Placental epithelial cell (primary cell): Measurements from ENCODE around the gene BANK1. TPM values are rescaled to one million over a fixed set of nuclear protein-coding genes. Genes with fewer than 3 reads are reported as not detected.

Source experiments
- total RNA-seq: library from RNA; depleted of rRNA; stranded (reverse); fragments of >200 nt; gene quantifications from 2 replicates; pipeline ENCODE4 v1.2.3, GENCODE V29; 2012

Gene BANK1, protein sequence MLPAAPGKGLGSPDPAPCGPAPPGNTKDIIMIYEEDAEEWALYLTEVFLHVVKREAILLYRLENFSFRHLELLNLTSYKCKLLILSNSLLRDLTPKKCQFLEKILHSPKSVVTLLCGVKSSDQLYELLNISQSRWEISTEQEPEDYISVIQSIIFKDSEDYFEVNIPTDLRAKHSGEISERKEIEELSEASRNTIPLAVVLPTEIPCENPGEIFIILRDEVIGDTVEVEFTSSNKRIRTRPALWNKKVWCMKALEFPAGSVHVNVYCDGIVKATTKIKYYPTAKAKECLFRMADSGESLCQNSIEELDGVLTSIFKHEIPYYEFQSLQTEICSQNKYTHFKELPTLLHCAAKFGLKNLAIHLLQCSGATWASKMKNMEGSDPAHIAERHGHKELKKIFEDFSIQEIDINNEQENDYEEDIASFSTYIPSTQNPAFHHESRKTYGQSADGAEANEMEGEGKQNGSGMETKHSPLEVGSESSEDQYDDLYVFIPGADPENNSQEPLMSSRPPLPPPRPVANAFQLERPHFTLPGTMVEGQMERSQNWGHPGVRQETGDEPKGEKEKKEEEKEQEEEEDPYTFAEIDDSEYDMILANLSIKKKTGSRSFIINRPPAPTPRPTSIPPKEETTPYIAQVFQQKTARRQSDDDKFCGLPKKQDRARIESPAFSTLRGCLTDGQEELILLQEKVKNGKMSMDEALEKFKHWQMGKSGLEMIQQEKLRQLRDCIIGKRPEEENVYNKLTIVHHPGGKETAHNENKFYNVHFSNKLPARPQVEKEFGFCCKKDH
- 0.33 and 0.39 TPM in 2 replicates for total RNA-seq

DNA sequence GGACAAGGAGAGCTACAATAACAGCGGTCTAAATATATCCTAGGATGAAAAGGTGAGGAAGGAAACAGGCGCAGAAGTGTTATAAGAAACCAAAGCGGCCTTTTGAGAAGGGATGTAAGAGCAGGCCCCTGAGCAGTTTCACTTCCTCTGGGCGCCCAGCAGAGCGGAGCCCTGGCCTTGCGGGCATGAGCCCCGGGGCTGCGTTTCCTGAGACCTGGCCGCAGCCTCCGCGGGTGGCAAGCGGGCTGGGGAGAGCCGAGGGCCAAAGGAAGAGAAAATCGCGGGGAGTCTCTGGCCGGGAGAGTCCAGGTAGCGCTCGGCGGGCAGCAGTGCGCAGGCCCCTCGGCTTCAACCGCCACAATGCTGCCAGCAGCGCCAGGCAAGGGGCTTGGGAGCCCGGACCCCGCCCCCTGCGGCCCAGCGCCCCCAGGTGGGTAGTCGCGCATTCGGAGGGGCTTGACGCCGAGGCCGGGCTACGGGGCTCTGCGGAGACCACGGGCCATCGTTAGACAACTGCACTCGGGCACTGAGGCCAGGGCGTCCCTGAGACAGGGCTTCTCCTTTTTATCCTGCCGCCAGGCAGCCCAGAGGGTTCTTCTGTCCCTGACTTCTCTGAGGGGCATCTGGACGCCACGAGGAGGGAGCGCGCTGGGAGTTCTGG, at the start of gene BANK1:
Gene BANK1 (plus strand): TSS at position 210 of the 661 bp plus-strand sequence. CDS start 151 bp downstream, at position 361.

